Measurements from ENCODE around the gene POLR1G.
A peak's percentile ranks its signal among the peaks of the same experiment; 100 is the strongest.

The POLR1G gene

GRCh38 chr19:45363861-45364459 is 42.5 kb upstream of the POLR1G start:
- no peak overlapping the region for H3K4me3 ChIP-seq (replicated peaks; ENCODE audit: low read depth, low read length)
- DNase-seq (ENCODE audit: low read depth) = no peak
- TF ChIP-seq CTCF (IDR thresholded peaks at IDR 0.05; ENCODE audit: low read length, missing control alignments) = no peak

- DNase-seq (ENCODE audit: low read depth) = no peak
- H3K4me3 ChIP-seq (replicated peaks; ENCODE audit: low read depth, low read length) = no peak overlapping the region
- no peak for TF ChIP-seq CTCF (IDR thresholded peaks at IDR 0.05; ENCODE audit: low read length, missing control alignments)
Measured at GRCh38 chr19:45364696-45365095, 41.7 kb upstream of the POLR1G start.

GRCh38 chr19:45368127-45368526 is 38.3 kb upstream of the POLR1G start:
- H3K4me3 ChIP-seq (replicated peaks; ENCODE audit: low read depth, low read length) = no peak overlapping the region
- no peak for TF ChIP-seq CTCF (IDR thresholded peaks at IDR 0.05; ENCODE audit: low read length, missing control alignments)
- no peak for DNase-seq (ENCODE audit: low read depth)

GRCh38 chr19:45368737-45369340 is 37.6 kb upstream of the POLR1G start:
- no peak for TF ChIP-seq CTCF (IDR thresholded peaks at IDR 0.05; ENCODE audit: low read length, missing control alignments)
- no peak for DNase-seq (ENCODE audit: low read depth)
- H3K4me3 ChIP-seq (replicated peaks; ENCODE audit: low read depth, low read length) = no peak overlapping the region

GRCh38 chr19:45370410-45371204 is 35.8 kb upstream of the POLR1G start, which contains the start of gene ERCC2:
TSS of gene ERCC2 (minus strand) at chr19:45370573. CDS start at chr19:45370540, 33 bp downstream.
- peak; percentile 99 for DNase-seq (ENCODE audit: low read depth)
- H3K4me3 ChIP-seq (replicated peaks; ENCODE audit: low read depth, low read length) = peak within 1 kb of the TSS; percentile 81
- TF ChIP-seq CTCF (IDR thresholded peaks at IDR 0.05; ENCODE audit: low read length, missing control alignments) = no peak

- peak; percentile 97 for DNase-seq (ENCODE audit: low read depth)
- no peak for TF ChIP-seq CTCF (IDR thresholded peaks at IDR 0.05; ENCODE audit: low read length, missing control alignments)
- H3K4me3 ChIP-seq (replicated peaks; ENCODE audit: low read depth, low read length) = no peak overlapping the region
Measured at GRCh38 chr19:45376045-45376724, 30.3 kb upstream of the POLR1G start.
